ENCODE measurements around the gene ATP6V1C2. TPM values are rescaled to one million over a fixed set of nuclear protein-coding genes. Genes with fewer than 3 reads are reported as not detected.
"Not testable (repeated sequence)": the region's sequence is repeated elsewhere in the genome, so short reads cannot be mapped to it uniquely, and the experiment has no call there.

Gene ATP6V1C2
- total RNA-seq, 1 donor from 2014 or later = not detected

- H3K36me3 Mint-ChIP-seq (ENCODE audit: low read depth, unreplicated experiment) = peaks cover 26% of the 10 kb centered on the region
- no peaks in the 10 kb centered on the region for H3K4me1 Mint-ChIP-seq (ENCODE audit: unreplicated experiment)
- TF ChIP-seq CTCF (IDR thresholded peaks at IDR 0.05; ENCODE audit: unreplicated experiment) = no peak
- no peak overlapping the region for H3K27ac Mint-ChIP-seq (ENCODE audit: unreplicated experiment)
- no peak for DNase-seq (ENCODE audit: low spot score)
- H3K4me3 Mint-ChIP-seq (ENCODE audit: unreplicated experiment) = no peak overlapping the region
- H3K27me3 Mint-ChIP-seq (ENCODE audit: unreplicated experiment) = peaks cover 2% of the 10 kb centered on the region
- no peaks in the 10 kb centered on the region for H3K9me3 Mint-ChIP-seq (ENCODE audit: unreplicated experiment)
Observed at GRCh38 chr2:10780491-10780820, 59.0 kb downstream of the ATP6V1C2 start.

GRCh38 chr2:10780821-10781220, 59.4 kb downstream of the ATP6V1C2 start:
- not testable (repeated sequence) for DNase-seq (ENCODE audit: low spot score); H3K27ac Mint-ChIP-seq (ENCODE audit: unreplicated experiment); H3K27me3 Mint-ChIP-seq (ENCODE audit: unreplicated experiment); H3K4me1 Mint-ChIP-seq (ENCODE audit: unreplicated experiment); H3K9me3 Mint-ChIP-seq (ENCODE audit: unreplicated experiment); H3K4me3 Mint-ChIP-seq (ENCODE audit: unreplicated experiment)
- peaks cover 27% of the 10 kb centered on the region for H3K36me3 Mint-ChIP-seq (ENCODE audit: low read depth, unreplicated experiment)

- no peak for DNase-seq (ENCODE audit: low spot score)
- Mint-ChIP-seq H3K27me3 (ENCODE audit: unreplicated experiment) (no peaks in the 10 kb centered on the region), H3K9me3 (ENCODE audit: unreplicated experiment) (no peaks in the 10 kb centered on the region), H3K4me3 (ENCODE audit: unreplicated experiment) (no peak overlapping the region), H3K27ac (ENCODE audit: unreplicated experiment) (no peak overlapping the region), H3K36me3 (ENCODE audit: low read depth, unreplicated experiment) (peaks cover 35% of the 10 kb centered on the region), H3K4me1 (ENCODE audit: unreplicated experiment) (no peaks in the 10 kb centered on the region)
- TF ChIP-seq CTCF (IDR thresholded peaks at IDR 0.05; ENCODE audit: unreplicated experiment) = no peak
Observed at GRCh38 chr2:10781746-10782145, 60.3 kb downstream of the ATP6V1C2 start.

- H3K27ac Mint-ChIP-seq (ENCODE audit: unreplicated experiment) = no peak overlapping the region
- peaks cover 45% of the 10 kb centered on the region for H3K36me3 Mint-ChIP-seq (ENCODE audit: low read depth, unreplicated experiment)
- H3K9me3 Mint-ChIP-seq (ENCODE audit: unreplicated experiment) = no peaks in the 10 kb centered on the region
- no peak for DNase-seq (ENCODE audit: low spot score)
- H3K27me3 Mint-ChIP-seq (ENCODE audit: unreplicated experiment) = no peaks in the 10 kb centered on the region
- H3K4me3 Mint-ChIP-seq (ENCODE audit: unreplicated experiment) = no peak overlapping the region
- TF ChIP-seq CTCF (IDR thresholded peaks at IDR 0.05; ENCODE audit: unreplicated experiment) = no peak
- H3K4me1 Mint-ChIP-seq (ENCODE audit: unreplicated experiment) = no peaks in the 10 kb centered on the region
Observed at GRCh38 chr2:10783421-10783820, 62.0 kb downstream of the ATP6V1C2 start.

- Mint-ChIP-seq H3K27ac (ENCODE audit: unreplicated experiment) (no peak overlapping the region), H3K36me3 (ENCODE audit: low read depth, unreplicated experiment) (peaks cover 49% of the 10 kb centered on the region)
Observed at GRCh38 chr2:10784719-10785118, 63.3 kb downstream of the ATP6V1C2 start.

More at GRCh38 chr2:10784719-10785118, 63.3 kb downstream of the ATP6V1C2 start:
- Mint-ChIP-seq H3K4me1 (ENCODE audit: unreplicated experiment) (no peaks in the 10 kb centered on the region), H3K9me3 (ENCODE audit: unreplicated experiment) (no peaks in the 10 kb centered on the region), H3K4me3 (ENCODE audit: unreplicated experiment) (no peak overlapping the region), H3K27me3 (ENCODE audit: unreplicated experiment) (no peaks in the 10 kb centered on the region)
- no peak for TF ChIP-seq CTCF (IDR thresholded peaks at IDR 0.05; ENCODE audit: unreplicated experiment)
- DNase-seq (ENCODE audit: low spot score) = no peak
